Effector CD8-positive, alpha-beta T cell (primary cell): Measurements from ENCODE around the gene GRAP2.
"Not testable (repeated sequence)": the region's sequence is repeated elsewhere in the genome, so short reads cannot be mapped to it uniquely, and the experiment has no call there.

Experiments
- DNase-seq: peaks from one replicate; lab custom pipeline; 2025; lab: John Stamatoyannopoulos, UW

GRAP2 gene

GRCh38 chr22:39967103-39967829 is 66.4 kb downstream of the GRAP2 start:
- DNase-seq, result no peak

- no peak for DNase-seq
Measured at GRCh38 chr22:39967996-39968972, 67.4 kb downstream of the GRAP2 start.

- no peak for DNase-seq
Measured at GRCh38 chr22:39970742-39971141, 69.9 kb downstream of the GRAP2 start.

- DNase-seq, result no peak
Measured at GRCh38 chr22:39972641-39973040, 71.8 kb downstream of the GRAP2 start.

- DNase-seq, result no peak
Measured at GRCh38 chr22:39973656-39974055, 72.8 kb downstream of the GRAP2 start.

GRCh38 chr22:39974065-39974464 is 73.2 kb downstream of the GRAP2 start:
- DNase-seq, result no peak

GRCh38 chr22:39979048-39979447 is 78.2 kb downstream of the GRAP2 start:
- no peak for DNase-seq

GRCh38 chr22:39979458-39979857 is 78.6 kb downstream of the GRAP2 start:
- DNase-seq, result no peak

GRCh38 chr22:39980596-39980995 is 79.7 kb downstream of the GRAP2 start:
- no peak for DNase-seq

- DNase-seq, result no peak
Measured at GRCh38 chr22:39983346-39983745, 82.5 kb downstream of the GRAP2 start.

- DNase-seq, result no peak
Measured at GRCh38 chr22:39984006-39984405, 83.1 kb downstream of the GRAP2 start.

GRCh38 chr22:39984746-39985145 is 83.9 kb downstream of the GRAP2 start:
- no peak for DNase-seq

- no peak for DNase-seq
Measured at GRCh38 chr22:39985383-39986035, 84.6 kb downstream of the GRAP2 start.

- DNase-seq, result no peak
Measured at GRCh38 chr22:39988386-39989114, 87.7 kb downstream of the GRAP2 start.

GRCh38 chr22:39989633-39990032 is 88.7 kb downstream of the GRAP2 start:
- no peak for DNase-seq

- no peak for DNase-seq
Measured at GRCh38 chr22:39990686-39991085, 89.8 kb downstream of the GRAP2 start.

GRCh38 chr22:39991159-39991860 is 90.4 kb downstream of the GRAP2 start:
- no peak for DNase-seq

GRCh38 chr22:39992088-39992826 is 91.4 kb downstream of the GRAP2 start:
- DNase-seq, result no peak

- not testable (repeated sequence) for DNase-seq
Measured at GRCh38 chr22:39992894-39993293, 92.0 kb downstream of the GRAP2 start.

GRCh38 chr22:39994041-39994565 is 93.2 kb downstream of the GRAP2 start:
- DNase-seq, result peak; percentile 47
